ENCODE data around the gene N4BP3.
A peak's percentile ranks its signal among the peaks of the same experiment; 100 is the strongest.
"Not testable (repeated sequence)": the region's sequence is repeated elsewhere in the genome, so short reads cannot be mapped to it uniquely, and the experiment has no call there.

The N4BP3 gene

GRCh38 chr5:178123094-178123965 is 10.0 kb downstream of the N4BP3 start:
- no peak for DNase-seq

DNA sequence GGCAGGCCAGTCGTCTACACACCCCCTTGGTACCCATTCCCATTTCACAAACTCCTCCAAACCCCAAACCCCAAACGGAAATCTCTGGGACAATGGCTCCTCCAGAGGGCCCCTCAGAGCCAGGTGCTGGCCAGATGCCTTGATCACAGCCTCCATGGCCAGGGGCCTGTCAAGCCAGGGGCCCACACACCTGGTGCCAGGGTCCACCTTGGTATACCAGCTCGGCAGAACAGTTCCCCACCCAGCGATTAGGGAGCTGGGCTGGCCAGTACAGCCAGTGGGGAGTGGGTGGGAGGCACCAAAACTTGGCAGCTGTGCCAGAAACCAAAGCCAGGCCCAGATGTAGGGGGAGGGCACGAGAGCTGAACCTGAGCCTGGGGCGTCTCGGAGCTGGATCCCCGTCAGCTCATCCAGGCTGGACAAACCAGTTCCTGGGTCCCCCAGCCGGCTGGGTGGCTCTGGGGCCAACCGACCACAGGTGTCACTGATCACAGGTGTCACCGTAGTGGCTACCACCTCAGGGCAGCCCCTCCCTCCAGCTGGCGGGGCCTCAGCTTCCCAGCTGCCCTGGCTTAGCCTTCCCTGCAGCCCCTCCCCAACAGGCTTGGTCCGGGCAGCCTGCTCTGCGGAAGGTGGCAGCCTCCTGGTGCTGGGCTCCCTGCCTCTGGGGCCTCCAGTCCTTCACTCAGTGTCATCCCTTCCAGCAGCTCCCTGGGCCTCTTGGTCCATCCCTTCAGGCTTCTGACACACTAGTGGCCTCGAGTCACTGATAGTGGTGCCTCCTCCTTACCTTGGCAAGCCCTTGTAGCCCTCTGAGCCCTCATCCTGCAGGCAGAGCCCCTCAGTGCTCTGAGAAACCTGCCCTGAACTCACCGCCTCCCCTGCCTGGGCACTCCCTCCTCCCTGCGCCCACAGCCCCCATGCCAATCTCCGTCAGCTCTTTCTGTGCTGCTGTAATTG is 10.9 kb downstream of the N4BP3 start:
- no peak for DNase-seq

DNA sequence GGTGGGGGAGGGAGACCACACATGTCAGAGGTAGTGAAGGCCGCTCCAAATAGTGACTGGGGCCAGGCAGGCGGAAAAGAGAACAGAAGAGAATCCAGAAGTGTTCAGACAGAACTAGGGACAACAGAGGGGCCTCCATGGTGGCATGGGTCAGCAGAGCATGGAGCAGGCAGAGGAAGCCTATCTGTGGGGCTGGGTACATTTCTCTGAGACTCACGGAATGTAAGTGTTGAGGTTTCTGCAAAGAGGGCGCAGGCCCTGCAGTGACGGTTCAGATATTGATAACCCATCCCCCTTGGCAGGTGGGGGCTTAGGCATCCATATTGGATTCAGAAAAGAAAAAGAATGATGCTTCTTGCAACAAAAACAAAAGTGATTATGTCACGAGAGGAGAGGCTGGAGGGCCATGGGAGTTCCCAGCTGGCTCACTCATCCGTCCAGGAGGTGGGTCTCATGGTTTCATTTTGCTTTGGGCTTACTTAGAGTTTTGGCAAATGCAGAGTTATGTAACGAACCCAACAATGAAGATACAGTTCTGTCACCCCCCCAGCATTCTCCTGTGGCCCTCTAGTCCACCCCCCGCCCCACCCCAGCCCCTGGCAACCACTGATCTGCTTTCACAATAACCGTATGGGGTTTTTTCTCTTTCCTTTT is 12.0 kb downstream of the N4BP3 start:
- no peak for DNase-seq

DNA sequence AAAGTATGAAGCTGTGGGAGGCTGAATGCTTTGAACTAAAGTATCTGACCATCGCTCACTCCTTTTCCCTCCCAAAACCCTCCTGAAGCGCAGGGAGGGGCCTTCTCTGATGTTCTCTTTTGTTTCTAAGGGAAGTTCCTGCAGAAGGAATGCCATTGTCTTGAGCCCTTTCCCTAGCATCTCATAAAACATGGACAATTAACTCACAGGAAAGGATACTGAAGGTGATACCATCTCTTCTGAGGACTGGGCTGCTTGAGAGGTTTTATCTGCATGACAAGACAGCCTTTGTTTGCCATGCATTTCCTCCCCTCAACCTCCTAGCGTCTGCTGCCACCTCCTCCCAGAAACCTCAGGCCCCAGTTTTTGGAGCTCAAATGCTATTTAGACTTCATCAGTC is 13.2 kb downstream of the N4BP3 start:
- DNase-seq, result no peak

- not testable (repeated sequence) for DNase-seq
These were observed 14.1 kb downstream of the N4BP3 start for GRCh38 chr5:178127300-178128009.

- no peak for DNase-seq
These were observed 16.0 kb downstream of the N4BP3 start for GRCh38 chr5:178129296-178129695.

- not testable (repeated sequence) for DNase-seq
These were observed 16.9 kb downstream of the N4BP3 start for GRCh38 chr5:178130234-178130575.

DNA sequence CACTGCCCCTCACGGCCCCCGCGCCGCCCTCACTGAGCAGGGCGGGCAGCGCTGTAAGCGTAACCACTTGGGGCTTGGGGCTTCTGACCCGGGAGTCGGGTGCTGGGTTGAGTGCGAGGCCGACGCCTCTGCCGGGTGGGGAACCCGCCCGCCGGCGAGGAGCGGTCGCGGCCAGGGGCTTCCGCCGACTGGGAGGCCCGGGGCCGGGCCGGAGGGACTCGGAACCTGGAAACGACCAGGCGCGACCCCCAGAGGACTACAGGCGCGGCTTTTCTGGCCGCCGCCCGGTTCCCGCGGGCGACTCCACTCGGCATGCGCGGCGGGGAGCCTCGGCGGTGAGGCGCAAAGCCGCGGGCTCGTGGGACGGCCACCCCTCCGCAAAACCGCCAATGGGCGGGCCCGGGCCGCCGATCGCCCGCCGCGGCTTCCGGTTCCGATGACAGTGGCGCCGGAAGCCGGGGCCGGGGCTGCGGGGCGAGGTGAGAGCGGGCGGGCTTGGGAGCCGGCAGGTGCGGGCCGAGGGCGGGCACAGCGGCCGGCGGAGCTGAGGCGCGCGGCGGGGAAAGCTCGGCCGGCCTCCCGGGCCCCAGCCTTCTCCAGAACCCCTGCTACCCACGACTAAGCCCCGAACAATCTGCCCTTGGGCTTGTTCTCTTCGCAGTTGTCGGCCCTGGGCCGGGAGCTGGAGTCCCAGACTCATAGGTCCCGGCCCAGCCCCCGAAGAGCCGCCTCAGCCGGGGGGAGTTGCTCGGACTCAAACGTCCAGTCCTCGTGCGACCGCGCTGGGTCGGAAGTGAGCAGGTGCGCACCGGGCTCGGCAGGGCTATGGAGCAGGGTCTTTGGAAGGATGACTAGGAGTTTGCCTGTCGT is 17.5 kb downstream of the N4BP3 start, which contains the start of gene RMND5B:
TSS of gene RMND5B (plus strand) at position 439 of the 870 bp plus-strand sequence. CDS start 7,106 bp downstream, outside the sequence.
- DNase-seq, result peak; percentile 73

- no peak for DNase-seq
These were observed 18.2 kb downstream of the N4BP3 start for GRCh38 chr5:178131446-178131996.

DNA sequence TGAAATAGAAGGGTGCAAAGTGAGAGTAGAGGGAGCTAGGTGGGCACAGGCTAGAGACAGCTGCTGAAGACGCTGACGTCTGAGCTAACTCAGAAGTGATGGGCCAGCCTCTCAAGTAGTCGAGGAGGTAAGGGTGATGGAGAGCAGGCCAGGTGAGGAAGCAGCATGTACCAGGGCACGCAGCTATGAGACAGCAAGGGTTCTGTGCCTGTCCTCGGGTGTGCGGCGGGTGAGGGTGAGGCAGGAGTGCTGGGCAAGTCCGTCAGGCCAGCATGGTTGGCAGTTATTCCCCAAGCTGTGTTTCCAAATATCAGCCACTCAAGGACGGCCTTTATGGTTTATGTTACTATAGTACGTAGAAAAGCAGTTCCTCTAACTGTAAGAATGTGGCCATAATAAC is 23.7 kb downstream of the N4BP3 start:
- DNase-seq, result no peak

DNA sequence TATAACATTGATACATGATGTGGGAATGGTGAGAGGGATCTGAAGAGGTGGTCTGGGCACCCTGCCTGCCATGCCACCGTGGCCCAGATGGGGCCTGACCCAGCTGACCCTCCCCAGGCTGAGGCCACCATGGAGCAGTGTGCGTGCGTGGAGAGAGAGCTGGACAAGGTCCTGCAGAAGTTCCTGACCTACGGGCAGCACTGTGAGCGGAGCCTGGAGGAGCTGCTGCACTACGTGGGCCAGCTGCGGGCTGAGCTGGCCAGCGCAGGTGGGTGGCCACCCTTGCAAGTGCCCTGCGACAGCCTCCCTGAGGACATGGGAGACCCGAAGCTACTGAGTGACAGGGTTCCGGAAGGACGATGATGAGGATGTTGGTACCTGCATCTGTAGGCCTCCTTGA is 24.7 kb downstream of the N4BP3 start:
- no peak for DNase-seq

DNA sequence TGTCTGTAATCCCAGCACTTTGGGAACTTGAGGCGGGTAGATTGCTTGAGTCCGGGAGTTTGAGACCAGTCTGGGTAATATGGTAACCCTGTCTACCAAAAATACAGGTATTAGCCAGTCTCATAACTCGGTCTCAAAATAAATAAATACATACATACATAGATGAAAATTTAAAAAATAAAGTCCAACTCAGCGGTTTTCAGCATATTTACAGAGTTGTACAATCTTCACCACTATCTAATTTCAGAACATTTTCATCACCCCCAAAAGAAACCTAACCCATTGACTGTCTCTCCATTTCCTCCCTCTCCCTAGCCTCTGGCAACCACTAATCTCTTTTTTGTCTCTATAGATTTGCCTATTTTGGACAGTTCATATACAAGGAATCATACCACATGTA is 28.2 kb downstream of the N4BP3 start:
- DNase-seq, result no peak

GRCh38 chr5:178142642-178143041 is 29.3 kb downstream of the N4BP3 start:
- DNase-seq, result no peak

DNA sequence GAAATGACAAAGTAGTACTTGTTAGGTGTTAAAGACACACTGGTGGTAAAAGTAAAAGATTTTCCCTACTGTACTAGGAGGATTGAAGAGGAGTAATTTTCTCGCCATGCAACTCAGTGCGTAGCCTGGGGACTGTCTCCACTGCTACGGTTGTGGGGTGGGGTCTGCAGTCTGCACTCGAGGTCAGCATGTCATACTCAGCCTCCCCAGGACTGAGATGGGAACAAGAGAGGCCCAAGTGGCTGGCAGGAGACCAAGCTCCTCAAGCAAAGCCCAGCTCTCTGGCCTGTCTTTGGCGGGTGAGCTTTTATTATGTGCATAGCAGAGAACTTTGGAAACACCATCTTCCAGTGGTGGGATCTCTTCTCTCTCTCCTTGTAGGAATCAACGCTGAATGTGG is 29.9 kb downstream of the N4BP3 start:
- DNase-seq, result no peak

DNA sequence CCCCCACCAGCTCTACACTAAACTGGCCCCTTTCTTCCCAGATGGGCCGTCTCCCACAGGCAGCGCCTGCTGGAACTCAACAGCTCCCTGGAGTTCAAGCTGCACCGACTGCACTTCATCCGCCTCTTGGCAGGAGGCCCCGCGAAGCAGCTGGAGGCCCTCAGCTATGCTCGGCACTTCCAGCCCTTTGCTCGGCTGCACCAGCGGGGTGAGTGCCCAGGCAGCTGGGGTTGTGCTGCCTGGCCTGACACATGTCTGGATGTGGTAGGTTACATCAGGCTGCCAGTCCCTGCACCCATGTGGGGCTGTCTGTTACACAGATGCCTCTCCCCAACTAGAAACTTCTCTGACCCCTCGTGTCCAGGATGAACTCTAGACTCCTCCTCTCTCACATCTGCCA is 30.6 kb downstream of the N4BP3 start:
- DNase-seq, result no peak

DNA sequence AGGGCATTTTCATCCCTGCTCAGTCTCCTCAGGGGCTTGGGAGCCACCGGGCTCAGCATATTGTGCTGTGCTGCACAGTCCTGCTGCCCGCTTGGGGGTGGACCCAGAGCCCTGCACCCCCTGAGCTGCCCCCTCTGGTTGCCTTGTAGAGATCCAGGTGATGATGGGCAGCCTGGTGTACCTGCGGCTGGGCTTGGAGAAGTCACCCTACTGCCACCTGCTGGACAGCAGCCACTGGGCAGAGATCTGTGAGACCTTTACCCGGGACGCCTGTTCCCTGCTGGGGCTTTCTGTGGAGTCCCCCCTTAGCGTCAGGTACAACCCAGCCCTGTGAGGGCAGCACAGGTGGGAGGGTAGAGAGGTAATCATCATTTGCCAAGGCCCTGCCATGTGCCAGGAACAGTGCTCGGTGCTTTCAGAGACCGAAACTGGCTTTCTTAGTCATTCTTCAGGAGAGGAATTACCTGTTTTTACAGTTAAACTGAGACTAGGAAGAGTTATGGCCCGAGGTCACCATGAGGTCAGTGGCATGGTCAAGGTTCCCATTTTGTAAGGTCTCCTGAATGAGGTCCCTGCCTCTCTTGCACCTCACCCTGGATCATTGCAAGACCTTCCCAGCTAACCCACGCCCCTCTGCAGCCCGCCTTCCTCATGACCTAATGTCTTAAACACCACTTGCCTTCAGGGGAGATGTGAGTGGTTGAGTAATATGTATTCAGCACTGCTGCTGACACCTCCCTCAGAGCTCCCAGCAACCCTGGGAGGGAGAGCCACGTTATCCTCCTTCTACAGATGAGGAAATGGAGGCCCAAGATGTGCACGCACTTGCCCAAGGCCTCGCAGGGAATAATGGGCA is 32.9 kb downstream of the N4BP3 start:
- peak; percentile 34 for DNase-seq

DNA sequence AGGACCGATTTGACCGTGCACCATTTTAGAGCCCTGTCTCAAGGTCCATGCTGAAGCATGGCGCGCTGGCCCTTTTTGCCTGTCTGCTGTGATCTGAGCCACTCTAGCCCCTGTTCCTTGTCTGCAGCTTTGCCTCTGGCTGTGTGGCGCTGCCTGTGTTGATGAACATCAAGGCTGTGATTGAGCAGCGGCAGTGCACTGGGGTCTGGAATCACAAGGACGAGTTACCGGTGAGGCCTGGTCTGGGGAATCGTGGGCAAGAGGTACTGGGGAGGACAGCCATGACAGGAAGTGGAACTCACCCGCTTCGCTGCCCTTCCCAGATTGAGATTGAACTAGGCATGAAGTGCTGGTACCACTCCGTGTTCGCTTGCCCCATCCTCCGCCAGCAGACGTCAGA is 34.1 kb downstream of the N4BP3 start:
- no peak for DNase-seq

GRCh38 chr5:178149199-178149932 is 36.0 kb downstream of the N4BP3 start:
- DNase-seq, result no peak

DNA sequence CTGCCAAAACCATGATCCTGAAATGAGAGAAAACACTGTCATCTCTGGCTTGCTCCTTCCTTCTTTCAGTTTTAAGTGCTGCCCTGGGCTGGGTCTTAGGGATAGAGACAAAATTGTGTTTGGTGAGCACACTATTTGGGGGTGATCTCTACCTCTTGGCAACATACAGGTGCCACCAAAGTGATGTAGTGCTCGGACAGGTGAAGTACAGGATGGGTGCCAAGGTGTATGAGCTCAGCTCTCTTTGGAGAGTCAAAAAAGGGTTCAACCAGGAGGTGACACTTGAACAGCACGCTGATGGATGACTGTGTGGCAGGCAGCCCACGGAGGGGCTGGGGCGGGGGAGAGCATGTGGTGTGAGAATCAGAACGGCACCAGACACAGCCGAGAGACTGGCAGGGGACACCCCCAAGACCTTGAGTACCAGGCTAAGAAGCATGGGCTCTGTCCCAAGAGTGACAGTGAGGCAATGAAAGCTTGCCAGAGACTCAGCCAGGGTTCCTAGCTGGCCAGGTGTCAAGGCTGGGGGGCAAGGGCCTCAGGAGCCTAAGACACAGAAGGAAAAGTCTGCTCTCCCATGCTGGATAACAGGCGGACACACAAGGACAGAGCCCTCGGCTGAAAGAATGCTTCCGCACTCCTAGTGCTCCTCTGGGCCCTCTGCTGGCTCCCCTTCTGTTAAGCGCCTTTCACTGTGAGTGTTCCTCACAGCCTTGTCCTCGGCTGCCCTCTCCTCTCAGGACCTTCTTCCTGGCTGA is 37.8 kb downstream of the N4BP3 start:
- DNase-seq, result no peak

Data from NCI-H1092 (cell line).